Type B pancreatic cell (in vitro differentiated cells): ENCODE results near the gene KCNJ3. TPM values are rescaled to one million over a fixed set of nuclear protein-coding genes. Genes with fewer than 3 reads are reported as not detected.

Source experiments
- DNase-seq: peaks from one replicate; pipeline ENCODE4 v3.0.0; 2021; ENCODE audit warnings: mixed read lengths; ENCODE audit not compliant: unreplicated experiment; ENCODE audit errors: extremely low spot score
- H3K27ac Mint-ChIP-seq: 2 replicates; pipeline ENCODE4 v1.8.0; 2021; ENCODE audit warnings: mild to moderate bottlenecking, mixed read lengths
- H3K27me3 Mint-ChIP-seq: 2 replicates; pipeline ENCODE4 v1.8.0; 2021; ENCODE audit warnings: mixed read lengths
- H3K36me3 Mint-ChIP-seq: 2 replicates; pipeline ENCODE4 v1.8.0; 2021; ENCODE audit warnings: mixed read lengths
- H3K4me1 Mint-ChIP-seq: one replicate; pipeline ENCODE4 v1.8.0; 2021; ENCODE audit warnings: mixed read lengths; ENCODE audit not compliant: unreplicated experiment
- H3K4me3 Mint-ChIP-seq: 2 replicates; pipeline ENCODE4 v1.8.0; 2021; ENCODE audit warnings: mild to moderate bottlenecking, mixed read lengths
- H3K9me3 Mint-ChIP-seq: 2 replicates; pipeline ENCODE4 v1.8.0; 2021; ENCODE audit warnings: mixed read lengths
- total RNA-seq: library from RNA; stranded (reverse); gene quantifications from 2 replicates; pipeline ENCODE4 v1.2.1, GENCODE V29; 2021; ENCODE audit warnings: low replicate concordance
- TF ChIP-seq, protein P1 (sequence below): fragments of 200-600 bp; sonication (generic); conservative IDR thresholded peaks from 2 replicates; pipeline ENCODE4 v1.5.0; 2021; ENCODE audit warnings: antibody characterized with exemption, mild to moderate bottlenecking

The KCNJ3 gene
- total RNA-seq, 1 donor from 2014 or later = 6.0 TPM

GRCh38 chr2:154836632-154837031 lies 138.1 kb downstream of the KCNJ3 start:
- Mint-ChIP-seq H3K9me3 (peaks cover 5% of the 10 kb centered on the region), H3K36me3 (no peaks in the 10 kb centered on the region), H3K27ac (no peak overlapping the region), H3K4me1 (no peaks in the 10 kb centered on the region), H3K4me3 (no peak overlapping the region), H3K27me3 (no peaks in the 10 kb centered on the region)
- TF ChIP-seq, protein P1, sequence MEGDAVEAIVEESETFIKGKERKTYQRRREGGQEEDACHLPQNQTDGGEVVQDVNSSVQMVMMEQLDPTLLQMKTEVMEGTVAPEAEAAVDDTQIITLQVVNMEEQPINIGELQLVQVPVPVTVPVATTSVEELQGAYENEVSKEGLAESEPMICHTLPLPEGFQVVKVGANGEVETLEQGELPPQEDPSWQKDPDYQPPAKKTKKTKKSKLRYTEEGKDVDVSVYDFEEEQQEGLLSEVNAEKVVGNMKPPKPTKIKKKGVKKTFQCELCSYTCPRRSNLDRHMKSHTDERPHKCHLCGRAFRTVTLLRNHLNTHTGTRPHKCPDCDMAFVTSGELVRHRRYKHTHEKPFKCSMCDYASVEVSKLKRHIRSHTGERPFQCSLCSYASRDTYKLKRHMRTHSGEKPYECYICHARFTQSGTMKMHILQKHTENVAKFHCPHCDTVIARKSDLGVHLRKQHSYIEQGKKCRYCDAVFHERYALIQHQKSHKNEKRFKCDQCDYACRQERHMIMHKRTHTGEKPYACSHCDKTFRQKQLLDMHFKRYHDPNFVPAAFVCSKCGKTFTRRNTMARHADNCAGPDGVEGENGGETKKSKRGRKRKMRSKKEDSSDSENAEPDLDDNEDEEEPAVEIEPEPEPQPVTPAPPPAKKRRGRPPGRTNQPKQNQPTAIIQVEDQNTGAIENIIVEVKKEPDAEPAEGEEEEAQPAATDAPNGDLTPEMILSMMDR = no peak
- DNase-seq = no peak

GRCh38 chr2:154837035-154837434 lies 138.5 kb downstream of the KCNJ3 start:
- TF ChIP-seq, protein P1 = no peak
- peaks cover 5% of the 10 kb centered on the region for H3K9me3 Mint-ChIP-seq
- DNase-seq = no peak
- H3K27me3 Mint-ChIP-seq = no peaks in the 10 kb centered on the region
- H3K36me3 Mint-ChIP-seq = no peaks in the 10 kb centered on the region
- H3K4me1 Mint-ChIP-seq = no peaks in the 10 kb centered on the region
- no peak overlapping the region for H3K27ac Mint-ChIP-seq
- no peak overlapping the region for H3K4me3 Mint-ChIP-seq

- peaks cover 5% of the 10 kb centered on the region for H3K9me3 Mint-ChIP-seq
- no peak overlapping the region for H3K4me3 Mint-ChIP-seq
- TF ChIP-seq, protein P1 = no peak
- no peak overlapping the region for H3K27ac Mint-ChIP-seq
- no peaks in the 10 kb centered on the region for H3K4me1 Mint-ChIP-seq
- no peaks in the 10 kb centered on the region for H3K36me3 Mint-ChIP-seq
- H3K27me3 Mint-ChIP-seq = no peaks in the 10 kb centered on the region
- DNase-seq = no peak
Measured at GRCh38 chr2:154844513-154844912, 146.0 kb downstream of the KCNJ3 start.

GRCh38 chr2:154846842-154847241 lies 148.3 kb downstream of the KCNJ3 start:
- TF ChIP-seq, protein P1 = no peak
- Mint-ChIP-seq H3K27ac (no peak overlapping the region), H3K4me3 (no peak overlapping the region), H3K9me3 (no peaks in the 10 kb centered on the region), H3K36me3 (no peaks in the 10 kb centered on the region), H3K4me1 (no peaks in the 10 kb centered on the region), H3K27me3 (no peaks in the 10 kb centered on the region)
- DNase-seq = no peak

DNA sequence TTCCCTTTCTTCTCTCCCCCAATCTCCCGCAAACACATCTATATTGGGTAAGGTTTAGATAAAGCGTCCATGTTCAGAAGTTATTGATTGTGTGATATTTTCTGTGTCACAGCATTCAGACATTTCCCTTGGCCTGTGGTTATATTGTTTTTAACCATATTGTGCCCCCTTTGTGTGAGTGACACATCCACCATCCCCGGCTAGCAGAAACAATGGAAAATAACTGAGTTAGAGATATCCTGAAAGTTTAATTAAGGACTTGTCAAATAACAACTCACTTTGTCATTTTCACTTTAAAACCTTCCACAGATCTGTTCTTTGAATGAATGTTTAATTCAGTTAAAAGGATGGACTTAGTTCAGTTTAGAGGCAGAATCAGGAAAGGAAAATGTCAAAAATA lies 151.0 kb downstream of the KCNJ3 start:
- Mint-ChIP-seq H3K27ac (no peak overlapping the region), H3K36me3 (no peaks in the 10 kb centered on the region), H3K4me3 (no peak overlapping the region), H3K9me3 (no peaks in the 10 kb centered on the region), H3K4me1 (no peaks in the 10 kb centered on the region), H3K27me3 (no peaks in the 10 kb centered on the region)
- no peak for DNase-seq
- TF ChIP-seq, protein P1 = no peak

DNA sequence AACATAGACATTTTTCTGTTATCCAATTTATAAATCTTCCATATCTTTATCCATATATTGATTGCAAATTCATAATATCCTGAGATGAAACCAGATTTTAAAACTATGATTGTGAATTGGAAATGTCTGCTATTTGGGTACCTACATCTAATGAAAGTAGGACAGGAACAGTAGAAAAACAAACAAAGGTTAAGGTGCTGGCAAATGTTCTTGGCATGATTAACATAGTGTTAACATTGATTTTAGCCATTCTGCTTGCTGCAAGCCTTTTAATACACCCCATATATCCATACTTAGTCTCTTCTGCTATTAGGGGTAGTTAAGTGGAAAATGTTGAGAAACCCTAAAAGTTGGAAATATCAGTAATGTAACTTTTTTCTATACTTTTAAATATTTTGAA lies 152.0 kb downstream of the KCNJ3 start:
- H3K4me3 Mint-ChIP-seq = no peak overlapping the region

More for the DNA sequence above, 152.0 kb downstream of the KCNJ3 start:
- TF ChIP-seq, protein P1 = no peak
- Mint-ChIP-seq H3K36me3 (no peaks in the 10 kb centered on the region), H3K27me3 (no peaks in the 10 kb centered on the region), H3K9me3 (no peaks in the 10 kb centered on the region), H3K4me1 (no peaks in the 10 kb centered on the region), H3K27ac (no peak overlapping the region)
- DNase-seq = no peak
